Caco-2 (cell line): ENCODE data around the gene CD63. TPM values are rescaled to one million over a fixed set of nuclear protein-coding genes. Genes with fewer than 3 reads are reported as not detected.

Experiments used
- BruUV-seq: library from RNA; stranded (reverse); fragments of 400-500 nt; replicated peaks from 2 replicates; lab custom pipeline; 2021; lab: Mats Ljungman, UMichigan
- CTCF ChIA-PET: fragments of 300-600 bp; sonication (Branson Sonifier 250); formaldehyde crosslinking; loops from one replicate; lab custom pipeline; 2022; ENCODE audit warnings: antibody characterized with exemption; lab: Charles Lee
- POLR2A ChIA-PET: fragments of 300-600 bp; sonication (Branson Sonifier 250); formaldehyde crosslinking; loops from one replicate; lab custom pipeline; 2022; ENCODE audit warnings: antibody characterized with exemption; lab: Charles Lee
- DNase-seq, 2 experiments: peaks; one replicate each; pipeline versions ENCODE4 v3.0.0 to v3.0.0-alpha.2; 2020 to 2022
- H3K27me3 ChIP-seq: replicated peaks from 2 replicates; pipeline ENCODE4 v1.6.0; 2011; ENCODE audit warnings: low read length; ENCODE audit not compliant: control insufficient read depth, insufficient read depth
- H3K36me3 ChIP-seq: 2 replicates; pipeline ENCODE4 v1.5.1; 2011; ENCODE audit warnings: low read length; ENCODE audit not compliant: control insufficient read depth, insufficient read depth
- H3K4me1 ChIP-seq: fragments of 250-450 bp; sonication (Bioruptor Pico); 2 replicates; pipeline ENCODE4 v1.5.1; 2020; ENCODE audit warnings: mild to moderate bottlenecking
- H3K4me3 ChIP-seq: 2 replicates; pipeline ENCODE4 v1.5.1; 2011; ENCODE audit warnings: low read depth, mild to moderate bottlenecking, control low read depth, low read length
- H3K9me3 ChIP-seq: fragments of 250-450 bp; sonication (Bioruptor Pico); 2 replicates; pipeline ENCODE4 v1.5.1; 2020; ENCODE audit warnings: mild to moderate bottlenecking, moderate library complexity
- H3K27ac Mint-ChIP-seq: one replicate; pipeline ENCODE4 v1.8.0; 2022; ENCODE audit warnings: mixed read lengths; ENCODE audit not compliant: unreplicated experiment
- H3K27me3 Mint-ChIP-seq: one replicate; pipeline ENCODE4 v1.8.0; 2022; ENCODE audit warnings: mixed read lengths; ENCODE audit not compliant: insufficient read depth, unreplicated experiment
- H3K36me3 Mint-ChIP-seq: one replicate; pipeline ENCODE4 v1.8.0; 2022; ENCODE audit warnings: mild to moderate bottlenecking, mixed read lengths; ENCODE audit not compliant: insufficient read depth, unreplicated experiment
- H3K4me1 Mint-ChIP-seq: one replicate; pipeline ENCODE4 v1.8.0; 2022; ENCODE audit warnings: low read depth, mixed read lengths; ENCODE audit not compliant: unreplicated experiment
- H3K4me3 Mint-ChIP-seq: one replicate; pipeline ENCODE4 v1.8.0; 2022; ENCODE audit warnings: mild to moderate bottlenecking, moderate library complexity, mixed read lengths; ENCODE audit not compliant: unreplicated experiment
- H3K9me3 Mint-ChIP-seq: one replicate; pipeline ENCODE4 v1.8.0; 2022; ENCODE audit warnings: mixed read lengths; ENCODE audit not compliant: unreplicated experiment
- CTCF ChIP-seq, 2 experiments: fragments of 200-600 bp in 1 of 2; IDR thresholded peaks; 1 replicate in 1 of 2; 2 replicates in 1 of 2; pipeline versions ENCODE4 v1.5.1 to v1.8.0; 2011 to 2022; ENCODE audit warnings: antibody characterized with exemption in 1 of 2, control low read depth in 1 of 2, inconsistent platforms in 1 of 2, low read depth in 1 of 2, low read length in 1 of 2, mild to moderate bottlenecking in 1 of 2, moderate library complexity in 1 of 2; ENCODE audit not compliant: insufficient read depth in 1 of 2, severe bottlenecking in 1 of 2, unreplicated experiment in 1 of 2
- intact Hi-C: fragments of 100-400 bp; cut with micrococcal nuclease; formaldehyde crosslinking; loops from one replicate; pipeline ENCODE4 v1.10.0; 2022; ENCODE audit not compliant: unreplicated experiment
- total RNA-seq: library from RNA; stranded (reverse); gene quantifications from 2 replicates; pipeline ENCODE4 v1.2.3, GENCODE V29; 2022

CD63 gene
- total RNA-seq, 1 experiment from 2014 or later, result 947 TPM

GRCh38 chr12:55729819-55730818, 1.3 kb upstream of the CD63 start:
- POLR2A ChIA-PET, result interaction anchor here (0.5 to 1.8 kb wide), 5 partner anchors 9 to 1450 kb away, joined by 3 to 14 read pairs (median 3); partner anchors contain the start of genes CBX5, ORMDL2, RDH5 and SARNP
- Mint-ChIP-seq H3K36me3 (peaks cover 36% of the 10 kb centered on the region), H3K9me3 (no peaks in the 10 kb centered on the region), H3K4me3 (peak overlapping the region; percentile 90), H3K27ac (peak overlapping the region; percentile 93), H3K27me3 (no peaks in the 10 kb centered on the region), H3K4me1 (peaks cover 14% of the 10 kb centered on the region)
- CTCF ChIA-PET, result interaction anchor here (0.5 to 3.6 kb wide), 6 partner anchors 8 to 310 kb away, joined by 3 to 32 read pairs (median 8); partner anchors contain the start of genes ORMDL2, RDH5 and SARNP
- Histone ChIP-seq H3K4me1 (peaks cover 16% of the 10 kb centered on the region; the same call in 1 of the 2 replicates), H3K27me3 (no peaks in the 10 kb centered on the region), H3K4me3 (peak overlapping the region; percentile 90), H3K36me3 (peaks cover 1% of the 10 kb centered on the region), H3K9me3 (no peaks in the 10 kb centered on the region)
- intact Hi-C loops, result no loop called here
- no peak for TF ChIP-seq CTCF (IDR thresholded peaks at IDR 0.05; ENCODE audit: insufficient read depth in 1 of 2, low read depth in 1 of 2, low read length in 1 of 2, severe bottlenecking in 1 of 2, unreplicated experiment in 1 of 2)
- no TSS peak for BruUV-seq
- no peak for DNase-seq

- BruUV-seq, result no TSS peak
- Histone ChIP-seq H3K27me3 (no peaks in the 10 kb centered on the region), H3K4me1 (peaks cover 23% of the 10 kb centered on the region), H3K9me3 (no peaks in the 10 kb centered on the region), H3K36me3 (peaks cover 4% of the 10 kb centered on the region), H3K4me3 (peak overlapping the region; percentile 90)
- peaks cover 51% of the 10 kb centered on the region for H3K36me3 Mint-ChIP-seq
- no peaks in the 10 kb centered on the region for H3K9me3 Mint-ChIP-seq
- ChIA-PET POLR2A (interaction anchor here (0.6 to 1.8 kb wide), 4 partner anchors 8 to 89 kb away, joined by 3 to 14 read pairs (median 7); partner anchors contain the start of genes ORMDL2, RDH5 and SARNP), CTCF (interaction anchor here (0.7 to 3.6 kb wide), 3 partner anchors 8 to 185 kb away, joined by 3 to 32 read pairs (median 12); partner anchors contain the start of gene RDH5)
- H3K4me3 Mint-ChIP-seq, result peak overlapping the region; percentile 90
- no peaks in the 10 kb centered on the region for H3K27me3 Mint-ChIP-seq
- DNase-seq, result peak; percentile 65 to 67
- H3K27ac Mint-ChIP-seq, result peak overlapping the region; percentile 93
- TF ChIP-seq CTCF (IDR thresholded peaks at IDR 0.05; ENCODE audit: insufficient read depth in 1 of 2, low read depth in 1 of 2, low read length in 1 of 2, severe bottlenecking in 1 of 2, unreplicated experiment in 1 of 2), result no peak
- H3K4me1 Mint-ChIP-seq, result peaks cover 19% of the 10 kb centered on the region
- intact Hi-C loops, result no loop called here
These were observed 447 bp downstream of the CD63 start for GRCh38 chr12:55728186-55728938.
